PC-9 (cell line): Measurements from ENCODE around the gene RAP2A. TPM values are rescaled to one million over a fixed set of nuclear protein-coding genes. Genes with fewer than 3 reads are reported as not detected.

Source experiments
- BruUV-seq: library from RNA; stranded (reverse); fragments of 400-500 nt; replicated peaks from 2 replicates; lab custom pipeline; 2021; lab: Mats Ljungman, UMichigan
- CTCF ChIA-PET: fragments of 300-600 bp; sonication (Branson Sonifier 250); formaldehyde crosslinking; loops from one replicate; lab custom pipeline; 2022; ENCODE audit warnings: antibody characterized with exemption; lab: Charles Lee
- POLR2A ChIA-PET: fragments of 300-600 bp; sonication (Branson Sonifier 250); formaldehyde crosslinking; loops from one replicate; lab custom pipeline; 2022; ENCODE audit warnings: antibody characterized with exemption; ENCODE audit not compliant: unreplicated experiment; lab: Charles Lee
- DNase-seq, 2 experiments: peaks; one replicate each; pipeline versions ENCODE4 v3.0.0 to v3.0.0-alpha.2; 2015 to 2022; ENCODE audit warnings: mixed read lengths in 1 of 2
- H2AFZ ChIP-seq: fragments of 200-600 bp; sonication (generic); 2 replicates; pipeline ENCODE4 v1.8.1; 2017; ENCODE audit warnings: antibody characterized with exemption
- H3F3A ChIP-seq: fragments of 200-600 bp; sonication (generic); 2 replicates; pipeline ENCODE4 v1.8.1; 2017; ENCODE audit warnings: antibody characterized with exemption, mild to moderate bottlenecking, low read depth; ENCODE audit not compliant: insufficient read depth
- H3K27ac ChIP-seq: fragments of 200-600 bp; sonication (generic); 2 replicates; pipeline ENCODE4 v1.6.1; 2016; ENCODE audit warnings: mixed run types
- H3K27me3 ChIP-seq: fragments of 200-600 bp; sonication (generic); 2 replicates; pipeline ENCODE4 v1.6.1; 2016; ENCODE audit warnings: low read depth, mixed run types; ENCODE audit not compliant: insufficient read depth
- H3K36me3 ChIP-seq: fragments of 200-600 bp; sonication (generic); 2 replicates; pipeline ENCODE4 v1.6.1; 2016; ENCODE audit warnings: low read depth, mixed run types
- H3K4me1 ChIP-seq: fragments of 200-600 bp; sonication (generic); replicated peaks from 2 replicates; pipeline ENCODE4 v1.6.1; 2016; ENCODE audit warnings: mixed run types; ENCODE audit not compliant: insufficient read depth
- H3K4me2 ChIP-seq: fragments of 200-600 bp; sonication (generic); 2 replicates; pipeline ENCODE4 v1.6.1; 2017; ENCODE audit warnings: mixed run types
- H3K4me3 ChIP-seq: fragments of 200-600 bp; sonication (generic); 2 replicates; pipeline ENCODE4 v1.6.1; 2016; ENCODE audit warnings: mixed run types
- H3K79me2 ChIP-seq: fragments of 200-600 bp; sonication (generic); 2 replicates; pipeline ENCODE4 v1.6.1; 2017; ENCODE audit warnings: low read depth, mixed run types
- H3K9me2 ChIP-seq: fragments of 200-600 bp; sonication (generic); 2 replicates; pipeline ENCODE4 v1.8.1; 2017; ENCODE audit warnings: mild to moderate bottlenecking; ENCODE audit not compliant: insufficient read depth
- H3K9me3 ChIP-seq: fragments of 200-600 bp; sonication (generic); 2 replicates; pipeline ENCODE4 v1.8.1; 2016; ENCODE audit warnings: low read depth; ENCODE audit not compliant: insufficient read depth
- H4K20me1 ChIP-seq: fragments of 200-600 bp; sonication (generic); 2 replicates; pipeline ENCODE4 v1.8.1; 2017; ENCODE audit not compliant: insufficient read depth
- CTCF ChIP-seq: fragments of 200-600 bp; sonication (generic); conservative IDR thresholded peaks from 2 replicates; pipeline ENCODE4 v1.6.1; 2017; ENCODE audit warnings: mixed run types, antibody characterized with exemption, mild to moderate bottlenecking, moderate library complexity
- EZH2 ChIP-seq: fragments of 200-600 bp; sonication (generic); IDR thresholded peaks from 2 replicates; pipeline ENCODE4 v1.8.0; 2017; ENCODE audit warnings: antibody characterized with exemption, low read depth
- intact Hi-C: fragments of 100-400 bp; cut with micrococcal nuclease; formaldehyde crosslinking; loops from one replicate; pipeline ENCODE4 v1.10.0; 2022; ENCODE audit not compliant: unreplicated experiment
- total RNA-seq: library from RNA; stranded (reverse); gene quantifications from 2 replicates; pipeline ENCODE4 v1.2.3, GENCODE V29; 2021

The RAP2A gene
- total RNA-seq, 1 experiment from 2014 or later: 21.5 TPM

GRCh38 chr13:97434397-97435201, 630 bp downstream of the RAP2A start:
- H3K27ac ChIP-seq: no peak overlapping the region
- peak; percentile 28 to 41 for DNase-seq
- no peaks in the 10 kb centered on the region for H3K9me3 ChIP-seq
- H4K20me1 ChIP-seq: no peaks in the 10 kb centered on the region; the same call in 1 of the 2 replicates
- peaks cover 12% of the 10 kb centered on the region for H3F3A ChIP-seq
- no peaks in the 10 kb centered on the region for H3K27me3 ChIP-seq
- BruUV-seq: TSS peak; percentile 49
- H3K36me3 ChIP-seq: no peaks in the 10 kb centered on the region
- peaks cover 25% of the 10 kb centered on the region for H3K4me1 ChIP-seq
- H2AFZ ChIP-seq: peak overlapping the region; percentile 98
- H3K4me2 ChIP-seq: peak overlapping the region; percentile 85
- POLR2A ChIA-PET: no interaction called here
- TF ChIP-seq EZH2: no peak
- TF ChIP-seq CTCF: no peak
- no peaks in the 10 kb centered on the region for H3K9me2 ChIP-seq
- intact Hi-C loops: loop anchor here (10.0 kb wide), 1 partner anchor 140 kb away; no protein-coding TSS in a partner anchor
- H3K79me2 ChIP-seq: peaks cover 28% of the 10 kb centered on the region
- H3K4me3 ChIP-seq: peak overlapping the region; percentile 95
- CTCF ChIA-PET: no interaction called here

DNA sequence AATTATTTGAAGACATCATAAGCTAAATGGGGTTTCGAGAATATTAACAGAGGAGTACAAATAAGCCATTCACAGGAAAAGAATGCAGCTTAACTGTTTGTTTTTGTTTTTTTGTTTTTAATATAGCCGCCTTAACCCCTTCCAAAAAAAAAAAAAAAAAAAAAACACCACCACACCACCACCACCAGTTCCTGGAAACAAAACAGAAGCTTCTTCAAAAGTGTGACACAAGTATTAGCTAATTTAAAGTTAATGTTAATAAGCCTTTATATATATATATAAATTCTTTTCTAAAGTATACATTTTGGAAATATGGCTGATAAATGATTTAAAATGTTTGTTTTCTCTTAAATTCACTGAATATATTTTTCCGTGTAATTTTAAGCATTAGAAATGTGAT, 1.4 kb downstream of the RAP2A start:
- intact Hi-C loops: loop anchor here (10.0 kb wide), 1 partner anchor 139 kb away; no protein-coding TSS in a partner anchor
- Histone ChIP-seq H3K4me1 (peaks cover 25% of the 10 kb centered on the region), H3K36me3 (no peaks in the 10 kb centered on the region), H3K9me3 (no peaks in the 10 kb centered on the region), H4K20me1 (no peaks in the 10 kb centered on the region; the same call in 1 of the 2 replicates), H3F3A (peaks cover 12% of the 10 kb centered on the region), H3K79me2 (peaks cover 28% of the 10 kb centered on the region), H2AFZ (peak overlapping the region; percentile 98; the same call in 1 of the 2 replicates), H3K27ac (no peak overlapping the region), H3K4me2 (peak overlapping the region; percentile 85), H3K9me2 (no peaks in the 10 kb centered on the region), H3K27me3 (no peaks in the 10 kb centered on the region), H3K4me3 (peak overlapping the region; percentile 95)
- ChIA-PET CTCF (interaction anchor here (0.6 kb wide), 1 partner anchor 309 kb away, joined by 6 read pairs; no protein-coding TSS in a partner anchor), POLR2A (no interaction called here)
- no TSS peak for BruUV-seq
- no peak for TF ChIP-seq CTCF
- TF ChIP-seq EZH2: no peak
- DNase-seq: no peak

GRCh38 chr13:97435794-97436193, 1.8 kb downstream of the RAP2A start:
- Histone ChIP-seq H3F3A (peaks cover 12% of the 10 kb centered on the region), H3K27ac (no peak overlapping the region), H3K27me3 (no peaks in the 10 kb centered on the region), H3K4me3 (peak overlapping the region; percentile 95; the same call in 1 of the 2 replicates), H3K4me2 (peak overlapping the region; percentile 85), H3K36me3 (no peaks in the 10 kb centered on the region), H3K9me3 (no peaks in the 10 kb centered on the region), H3K9me2 (no peaks in the 10 kb centered on the region), H3K4me1 (peaks cover 25% of the 10 kb centered on the region), H4K20me1 (no peaks in the 10 kb centered on the region; the same call in 1 of the 2 replicates), H2AFZ (no peak overlapping the region), H3K79me2 (peaks cover 28% of the 10 kb centered on the region)
- no TSS peak for BruUV-seq
- DNase-seq: no peak
- ChIA-PET CTCF (interaction anchor here (0.6 kb wide), 1 partner anchor 310 kb away, joined by 6 read pairs; no protein-coding TSS in a partner anchor), POLR2A (no interaction called here)
- no peak for TF ChIP-seq CTCF
- TF ChIP-seq EZH2: no peak
- intact Hi-C loops: loop anchor here (10.0 kb wide), 1 partner anchor 139 kb away; no protein-coding TSS in a partner anchor
